ENCODE results near the gene SAMD4B.
A peak's percentile ranks its signal among the peaks of the same experiment; 100 is the strongest.
"Not testable (repeated sequence)": the region's sequence is repeated elsewhere in the genome, so short reads cannot be mapped to it uniquely, and the experiment has no call there.

SAMD4B gene

DNA sequence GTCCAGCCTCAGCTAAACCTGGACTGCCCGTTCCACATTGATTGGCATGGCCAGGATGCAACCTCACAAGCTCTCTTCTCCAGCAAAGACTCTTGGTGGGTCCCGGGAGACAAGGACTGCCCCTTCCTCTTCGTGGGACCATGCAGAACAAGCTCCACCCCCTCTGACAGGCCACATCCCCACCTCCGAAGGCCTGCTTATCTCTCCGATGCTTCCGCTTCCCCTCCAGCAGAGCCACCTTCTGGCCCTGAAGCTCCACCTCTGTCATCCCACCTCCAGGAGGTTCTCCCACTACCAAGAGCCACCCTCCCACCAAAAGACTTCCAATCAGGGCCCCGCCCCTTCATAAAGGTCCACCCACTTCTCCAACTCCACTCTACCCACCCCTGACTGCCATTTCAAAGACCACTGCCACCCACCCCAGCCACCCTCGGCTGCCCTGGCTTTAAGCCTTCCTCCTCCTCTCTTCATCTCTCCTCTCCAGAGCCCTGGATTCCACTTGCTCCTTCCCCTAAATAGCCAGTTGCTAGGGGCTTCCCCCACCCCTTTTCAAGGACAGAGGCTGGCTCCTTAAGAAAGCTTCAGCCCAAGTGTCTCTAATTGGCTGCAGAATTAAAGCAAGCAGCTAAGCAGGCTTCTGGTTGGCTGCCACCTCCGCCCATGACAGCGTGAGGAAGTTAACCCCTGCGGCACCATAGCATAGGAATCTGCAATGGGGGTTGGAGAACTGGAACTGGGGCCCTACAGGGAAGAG is 31.5 kb upstream of the SAMD4B start:
- no peak for DNase-seq (ENCODE audit: low spot score)

DNA sequence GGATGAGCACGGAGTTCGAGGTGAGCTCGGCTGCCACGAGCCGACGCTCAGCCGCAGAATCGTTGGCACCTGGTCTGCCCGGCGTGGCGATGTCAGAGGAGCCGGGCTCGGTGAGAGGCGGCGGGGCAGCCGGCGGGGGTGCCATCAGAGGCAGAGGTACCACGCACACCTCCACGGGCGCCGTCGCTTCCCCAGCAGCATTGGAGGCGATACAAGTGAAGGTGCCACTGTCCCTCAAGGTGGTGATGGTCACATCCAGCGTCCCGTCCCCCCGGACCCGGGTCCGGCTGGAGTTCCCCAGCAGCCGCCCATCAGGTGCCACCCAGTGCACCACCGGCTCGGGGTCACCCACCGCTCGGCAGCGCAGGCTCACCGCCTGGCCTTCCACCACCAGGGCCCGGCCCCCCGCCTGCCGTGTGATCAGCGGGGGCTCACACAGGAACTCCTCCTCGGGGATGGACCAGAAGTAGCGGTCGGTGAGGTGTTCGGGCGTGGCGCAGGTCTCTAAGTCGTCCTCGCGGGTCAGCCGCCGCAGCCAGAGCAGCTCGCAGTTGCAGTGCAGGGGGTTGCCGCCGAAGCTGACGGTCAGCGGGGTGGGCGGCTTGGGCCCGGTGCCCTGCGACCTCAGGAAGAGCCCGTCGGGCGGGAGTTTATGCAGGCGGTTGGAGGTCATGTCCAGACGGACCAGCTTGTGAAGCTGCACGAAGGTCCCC is 28.0 kb upstream of the SAMD4B start:
- DNase-seq (ENCODE audit: low spot score) = no peak

DNA sequence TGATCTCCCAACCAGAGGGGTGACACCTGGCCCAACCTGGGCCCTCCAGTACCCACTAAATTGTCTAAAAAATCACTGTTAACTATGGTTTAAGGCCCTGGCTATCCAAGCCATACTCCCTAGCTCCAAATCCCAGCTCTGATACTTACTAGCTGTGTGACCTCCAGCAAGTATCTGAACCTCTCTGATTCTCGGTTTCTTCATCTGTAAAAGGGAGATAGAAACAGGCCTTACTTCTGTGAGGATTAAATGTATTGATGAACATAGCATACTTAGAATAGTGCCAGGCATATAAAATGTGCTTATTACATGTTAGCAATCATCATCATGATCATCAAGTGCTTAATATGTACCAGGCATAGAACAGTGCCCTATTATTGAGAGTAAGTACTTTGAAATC is 26.3 kb upstream of the SAMD4B start:
- no peak for DNase-seq (ENCODE audit: low spot score)

DNA sequence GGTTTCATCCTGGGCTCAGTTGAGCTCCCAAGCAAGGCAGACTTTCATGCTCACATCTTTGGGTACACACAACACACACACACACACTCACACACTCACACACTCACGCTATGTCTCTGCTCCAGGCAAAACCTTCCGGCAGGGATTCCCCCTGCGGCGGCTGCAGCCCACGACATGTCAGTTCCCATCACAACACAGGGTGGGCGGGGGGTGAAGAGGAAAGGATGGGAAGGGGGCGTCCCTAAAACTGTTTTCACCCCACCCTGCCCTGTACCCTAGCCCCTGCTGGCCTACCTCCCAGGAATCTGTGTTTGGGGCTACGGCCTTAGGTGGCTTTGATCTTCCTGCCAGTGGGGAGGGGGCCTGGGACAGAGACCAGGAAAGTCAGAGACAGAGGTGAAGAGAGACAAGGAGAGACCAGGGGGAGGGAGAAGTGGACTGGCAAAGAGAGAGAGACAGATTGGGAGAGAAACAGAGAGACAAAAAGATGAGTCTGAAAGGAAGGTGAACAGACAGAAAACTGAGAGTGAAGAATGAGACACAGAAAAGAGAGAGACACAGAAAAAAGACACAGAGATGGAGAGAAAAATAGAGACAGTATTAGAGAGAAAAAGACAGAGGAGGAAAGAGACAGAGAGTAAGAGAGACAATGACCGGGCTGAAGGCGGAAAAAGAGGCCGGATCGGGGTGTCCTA is 25.4 kb upstream of the SAMD4B start:
- DNase-seq (ENCODE audit: low spot score) = no peak

DNA sequence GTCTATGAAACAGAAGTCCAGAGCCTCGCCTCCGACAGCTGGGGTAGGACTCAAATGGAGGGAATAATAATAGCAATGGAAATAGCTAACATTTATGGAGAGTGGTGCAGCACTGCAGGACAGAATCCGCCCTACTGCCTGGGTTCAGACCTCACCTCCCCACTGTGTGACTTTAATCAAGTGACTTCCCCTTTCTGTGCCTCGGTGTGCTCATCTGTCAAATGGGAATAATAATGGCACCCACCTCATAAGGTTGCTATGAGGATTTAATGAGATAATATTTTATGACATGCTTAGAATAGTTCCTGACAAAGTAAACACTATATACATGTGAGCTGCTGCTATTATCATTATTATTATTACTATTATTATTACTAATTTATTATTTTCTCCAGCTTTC is 24.7 kb upstream of the SAMD4B start:
- DNase-seq (ENCODE audit: low spot score) = no peak

DNA sequence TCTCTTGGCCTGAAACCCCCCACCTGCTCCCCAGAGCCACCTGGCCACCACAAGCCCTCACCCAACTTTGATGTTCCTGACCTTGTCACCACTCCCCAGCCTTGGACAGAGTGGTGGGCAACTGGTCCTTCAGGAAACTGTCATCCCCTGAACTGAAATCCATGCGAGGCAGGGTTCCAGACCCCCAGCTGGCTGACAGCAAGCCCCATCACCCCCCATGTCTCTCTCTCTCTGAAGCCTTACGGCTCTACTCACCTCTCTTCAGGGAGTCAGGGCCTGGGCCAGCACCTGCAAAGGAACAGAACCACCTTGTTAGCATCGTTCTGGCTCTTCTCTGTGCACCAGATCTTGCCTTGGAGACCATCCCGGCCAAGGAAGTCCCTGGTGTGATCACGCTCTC is 24.1 kb upstream of the SAMD4B start:
- no peak for DNase-seq (ENCODE audit: low spot score)

DNA sequence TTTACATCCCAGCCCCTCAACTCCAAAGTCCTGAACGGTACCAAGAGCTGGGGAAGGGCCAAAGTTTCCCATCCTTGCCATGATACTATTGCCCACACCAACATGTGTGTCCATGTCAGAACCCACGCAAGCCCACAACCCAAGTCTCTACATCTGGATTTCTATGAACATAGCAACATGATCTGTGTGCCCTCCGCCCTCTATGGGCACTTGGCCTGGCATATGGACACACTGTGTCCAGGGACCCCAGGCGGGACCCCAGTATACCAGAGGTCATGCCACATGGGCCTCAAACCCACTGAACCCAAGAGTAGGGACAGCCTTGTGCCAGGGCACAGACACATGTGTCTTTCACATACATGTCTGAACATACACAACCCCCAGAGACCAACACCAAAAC is 23.5 kb upstream of the SAMD4B start:
- DNase-seq (ENCODE audit: low spot score) = no peak

DNA sequence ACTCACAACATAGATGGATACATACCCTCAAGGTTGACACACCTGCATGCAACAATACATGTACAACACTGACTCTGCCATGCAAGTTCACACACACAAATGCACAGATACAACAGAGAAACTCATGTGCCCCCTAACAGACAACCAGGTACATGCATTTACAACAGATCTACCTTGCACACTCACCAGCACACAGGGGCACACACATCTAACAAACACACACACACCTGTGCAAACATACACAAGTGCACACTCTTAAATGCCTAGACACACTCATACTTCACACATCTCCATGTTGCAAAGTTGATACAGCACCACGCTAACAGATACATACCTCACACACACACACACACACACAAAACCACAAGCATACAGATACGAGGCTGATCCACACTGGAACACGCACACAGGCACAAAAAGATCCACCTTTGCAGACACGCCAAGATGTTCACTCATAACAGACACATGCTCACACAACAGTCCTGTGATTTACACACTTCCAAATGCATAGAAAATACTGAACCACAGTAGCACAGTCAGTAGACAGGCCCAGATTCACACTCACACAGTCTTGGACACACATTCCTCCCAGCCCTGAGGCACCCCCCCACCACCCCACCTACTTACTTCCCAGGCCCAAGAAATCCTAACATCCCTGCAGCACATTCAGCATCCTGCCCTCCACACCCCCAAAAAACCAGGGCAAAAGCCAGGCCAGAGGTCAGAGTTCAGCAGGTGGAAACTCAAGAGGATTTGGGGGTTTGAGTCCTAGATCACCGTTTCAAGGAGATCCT is 22.9 kb upstream of the SAMD4B start:
- no peak for DNase-seq (ENCODE audit: low spot score)

DNA sequence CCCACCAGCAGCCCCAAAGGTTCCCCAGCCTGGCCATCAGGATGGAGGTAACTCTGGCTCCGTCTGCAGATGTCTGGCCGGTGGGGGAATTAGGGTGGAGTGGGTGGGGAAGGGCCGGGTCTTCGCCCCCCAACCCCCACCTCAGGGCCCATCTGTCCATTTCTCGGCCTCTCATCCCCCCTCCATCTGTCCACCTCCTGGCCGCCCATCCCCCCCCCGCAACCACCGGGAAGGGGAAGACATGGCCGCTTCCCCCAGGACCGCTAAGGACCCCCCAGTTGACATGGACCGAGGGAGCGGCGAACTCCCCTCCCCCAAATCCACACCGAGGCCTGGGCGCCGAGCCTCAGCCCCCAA is 22.4 kb upstream of the SAMD4B start:
- DNase-seq (ENCODE audit: low spot score) = no peak

DNA sequence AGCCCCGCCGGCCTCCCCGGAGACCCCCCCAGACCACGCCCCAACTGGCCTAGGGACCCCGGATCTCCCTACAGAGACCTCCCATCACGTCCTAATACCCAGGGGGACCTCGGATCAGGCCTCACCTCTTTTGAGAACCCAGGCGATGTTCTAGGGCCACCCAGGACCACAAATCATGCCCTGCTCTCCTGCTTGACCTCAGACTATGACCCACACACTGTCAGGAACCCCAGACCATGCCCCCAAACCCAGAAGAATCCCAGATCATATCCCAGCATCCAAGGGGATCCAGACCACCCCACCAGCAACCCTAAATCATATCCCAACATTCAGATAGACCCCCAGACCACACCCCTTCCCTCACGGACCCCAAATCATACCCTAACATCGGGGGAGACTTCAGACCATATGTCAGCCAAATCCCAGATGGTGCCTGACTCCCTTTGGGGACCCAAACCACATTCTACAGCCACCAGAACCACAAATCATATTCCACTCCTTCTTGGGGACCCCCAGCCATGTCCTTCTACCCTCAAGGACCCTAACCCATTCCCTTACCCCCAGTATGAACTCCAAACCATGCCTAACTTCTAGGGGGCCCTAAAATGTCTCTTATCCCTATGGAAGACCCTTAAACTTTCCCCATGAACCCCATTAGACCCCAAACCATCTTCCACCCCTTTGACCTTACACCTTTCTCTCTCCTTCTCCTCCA is 20.9 kb upstream of the SAMD4B start:
- no peak for DNase-seq (ENCODE audit: low spot score)

DNA sequence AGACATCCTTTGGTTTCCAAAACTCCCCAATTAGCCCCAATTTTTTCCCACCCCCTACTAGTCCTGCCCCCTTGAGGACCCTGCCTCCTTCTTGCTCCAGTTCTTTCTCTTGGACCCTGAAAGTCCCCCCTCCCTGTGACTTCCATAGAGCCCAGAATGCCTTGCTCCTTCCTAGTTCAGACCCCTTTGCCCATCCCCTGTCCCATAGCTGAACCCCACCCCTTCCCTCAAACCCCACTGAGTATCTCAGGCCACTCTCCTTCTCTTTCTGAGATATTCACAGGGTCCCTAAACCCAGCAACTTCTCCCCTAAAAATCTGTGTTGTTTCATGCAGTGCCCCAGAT is 20.4 kb upstream of the SAMD4B start:
- no peak for DNase-seq (ENCODE audit: low spot score)

DNA sequence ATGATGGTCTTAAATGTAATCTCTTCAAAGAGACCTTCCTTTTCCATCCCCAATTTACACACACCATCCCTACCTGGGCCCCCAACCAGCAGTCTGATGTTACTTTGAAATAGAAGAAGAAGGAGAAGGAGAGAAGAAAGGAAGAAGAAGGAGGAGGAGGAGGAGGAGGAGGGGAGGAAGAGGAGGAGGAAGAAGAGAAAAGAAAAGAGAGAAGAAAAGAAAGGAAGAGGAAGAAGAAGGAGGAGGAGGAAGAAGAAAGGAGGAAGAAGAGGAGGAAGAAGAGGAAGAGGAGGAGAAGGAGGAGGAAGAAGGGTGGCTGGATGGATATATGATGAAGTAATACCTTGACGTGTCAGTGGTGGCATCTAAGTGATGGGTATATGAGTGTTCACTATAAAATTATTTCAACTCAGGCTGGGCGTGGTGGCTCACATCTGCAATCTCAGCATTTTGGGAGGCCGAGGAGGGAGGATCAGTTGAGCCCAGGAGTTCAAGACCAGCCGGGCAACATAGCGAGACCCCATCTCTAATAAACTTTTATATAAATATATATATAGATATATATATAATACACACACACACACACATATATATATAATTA is 17.9 kb upstream of the SAMD4B start:
- DNase-seq (ENCODE audit: low spot score) = no peak

DNA sequence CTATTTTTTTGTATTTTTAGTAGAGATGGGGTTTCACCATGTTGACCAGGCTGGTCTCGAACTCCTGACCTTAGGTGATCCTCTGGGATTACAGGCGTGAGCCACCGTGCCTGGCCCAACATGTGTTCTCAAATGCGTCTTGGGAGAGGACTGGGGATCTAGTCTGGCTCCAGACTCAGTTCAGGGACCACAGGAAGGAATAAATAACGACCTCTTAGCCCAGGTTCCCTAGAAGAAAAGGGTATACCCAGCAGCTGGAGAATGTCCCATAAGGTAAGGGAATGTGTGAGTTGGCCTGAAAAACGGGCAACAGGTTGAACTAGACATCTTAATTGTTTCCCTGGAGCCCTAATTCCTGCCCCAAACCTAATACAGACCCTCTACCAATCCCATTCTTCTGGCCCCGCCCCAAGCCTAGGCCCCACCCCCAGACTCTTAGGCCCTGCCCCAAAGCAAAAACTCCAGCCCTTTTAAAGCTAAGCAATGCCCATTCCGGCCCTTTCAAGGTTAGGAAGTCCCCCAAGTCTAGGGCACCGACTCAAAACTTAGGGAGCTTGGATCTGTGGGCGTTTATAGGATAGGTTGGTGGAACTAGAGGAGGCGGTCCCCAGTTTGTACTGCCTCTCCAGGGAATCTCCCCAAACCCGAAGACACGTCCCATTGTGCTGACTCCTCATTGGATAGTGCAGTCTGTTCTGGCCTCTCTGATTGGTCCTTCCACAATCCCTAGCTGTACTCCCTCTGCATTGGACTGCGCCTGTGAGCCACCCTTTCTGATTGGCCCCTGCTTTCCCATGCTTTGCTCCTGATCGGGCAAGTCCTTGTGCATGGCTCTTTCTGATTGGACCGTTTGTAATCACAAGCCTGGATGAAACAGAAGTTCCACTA is 16.2 kb upstream of the SAMD4B start:
- no peak for DNase-seq (ENCODE audit: low spot score)

DNA sequence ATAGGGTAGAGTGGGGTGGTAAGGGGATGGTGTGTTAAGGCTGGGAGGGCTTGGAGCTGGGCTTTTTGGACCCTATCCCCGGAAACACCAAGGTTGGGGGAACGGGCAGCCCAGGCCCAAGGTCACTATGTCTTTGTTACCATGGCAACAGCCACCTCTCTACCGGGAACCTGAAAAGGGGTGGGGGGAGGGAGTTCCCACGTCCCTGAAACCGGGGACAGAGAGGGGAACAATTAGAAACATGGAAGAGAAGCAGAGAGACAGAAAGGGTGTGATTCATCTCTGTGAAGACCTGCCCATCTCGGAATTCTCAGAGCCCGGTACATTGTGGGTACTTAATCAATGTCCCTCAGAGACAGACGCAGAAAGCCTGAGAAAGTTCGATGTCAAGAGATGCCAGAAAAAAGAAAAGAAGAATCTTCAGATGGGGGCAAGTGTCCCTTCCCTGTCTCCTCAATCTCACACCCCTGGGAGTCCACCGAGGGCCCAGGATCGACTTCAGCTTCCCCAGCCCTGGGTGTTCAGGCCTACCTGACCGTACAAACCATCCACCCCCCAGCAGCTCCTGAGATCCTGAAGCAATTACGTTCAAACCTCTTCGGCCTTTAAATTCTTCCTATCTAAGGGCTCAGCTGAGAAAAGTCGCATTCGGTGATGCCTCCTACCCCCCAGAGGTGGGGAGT is 14.7 kb upstream of the SAMD4B start:
- DNase-seq (ENCODE audit: low spot score) = no peak

DNA sequence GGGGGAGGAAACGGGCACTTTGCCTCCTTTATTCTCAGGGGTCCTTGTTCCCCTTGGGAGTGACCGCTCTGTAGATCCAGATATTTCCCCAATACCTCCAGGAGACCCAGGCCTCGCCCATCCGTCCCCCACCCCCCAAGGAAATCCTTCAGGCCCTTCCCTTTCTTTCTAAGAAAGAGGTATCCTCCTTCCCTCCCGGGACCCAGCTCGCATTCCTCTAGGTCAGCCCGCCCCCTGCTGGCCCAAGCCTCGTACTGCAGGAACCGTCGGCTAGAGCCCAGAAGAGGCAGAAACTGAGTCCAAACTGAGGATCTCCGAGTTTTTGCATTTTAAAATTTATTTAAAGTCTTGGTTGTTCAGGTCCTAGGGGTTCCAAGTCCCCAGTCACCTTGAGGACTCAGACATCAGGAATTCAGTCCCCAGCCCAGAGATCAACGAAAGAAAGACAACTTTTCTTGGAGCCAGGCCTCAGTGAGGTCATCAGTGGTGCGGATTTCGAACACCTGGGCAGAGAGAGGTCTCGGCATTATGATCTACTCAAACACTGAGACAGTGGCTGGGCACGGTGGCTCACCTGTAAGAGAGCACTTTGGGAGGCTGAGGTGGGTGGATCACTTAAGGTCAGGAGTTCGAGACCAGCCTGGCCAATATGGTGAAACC is 14.0 kb upstream of the SAMD4B start:
- peak; percentile 77 for DNase-seq (ENCODE audit: low spot score)

DNA sequence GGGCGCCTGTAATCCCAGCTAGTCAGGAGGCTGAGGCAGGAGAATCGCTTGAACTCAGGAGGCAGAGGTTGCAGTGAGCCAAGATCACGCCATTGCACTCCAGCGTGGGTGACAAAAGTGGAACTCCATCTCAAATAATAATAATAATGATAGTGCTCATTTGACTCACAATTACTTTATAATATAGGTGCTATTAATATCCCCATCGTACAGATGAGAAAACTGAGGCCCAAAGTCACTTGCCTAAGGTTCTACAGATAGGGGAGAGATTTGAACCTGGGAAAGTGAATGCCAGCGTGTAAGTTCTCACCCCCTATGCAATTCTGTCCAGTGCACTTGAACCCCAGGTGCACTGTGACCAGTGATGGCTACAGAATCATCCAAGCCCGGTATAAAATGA is 12.3 kb upstream of the SAMD4B start:
- DNase-seq (ENCODE audit: low spot score) = no peak

DNA sequence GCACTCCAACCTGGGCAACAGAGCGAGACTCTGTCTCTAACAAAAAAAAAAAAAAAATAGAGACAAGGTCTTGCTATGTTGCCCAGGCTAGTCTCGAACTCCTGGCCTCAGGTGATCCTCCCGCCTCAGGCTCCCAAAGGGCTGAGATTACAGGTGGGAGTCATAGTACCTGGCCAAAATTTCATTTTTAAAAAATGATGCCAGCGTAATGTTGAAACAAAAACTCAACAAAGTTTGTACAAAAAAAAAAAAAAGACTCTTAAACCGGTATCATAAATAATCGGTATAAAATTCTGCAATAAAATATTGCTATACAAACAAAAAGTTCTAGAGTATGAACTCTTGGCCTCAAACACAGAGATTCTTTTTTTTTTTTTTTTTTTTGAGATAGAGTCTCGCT is 9.9 kb upstream of the SAMD4B start:
- no peak for DNase-seq (ENCODE audit: low spot score)

DNA sequence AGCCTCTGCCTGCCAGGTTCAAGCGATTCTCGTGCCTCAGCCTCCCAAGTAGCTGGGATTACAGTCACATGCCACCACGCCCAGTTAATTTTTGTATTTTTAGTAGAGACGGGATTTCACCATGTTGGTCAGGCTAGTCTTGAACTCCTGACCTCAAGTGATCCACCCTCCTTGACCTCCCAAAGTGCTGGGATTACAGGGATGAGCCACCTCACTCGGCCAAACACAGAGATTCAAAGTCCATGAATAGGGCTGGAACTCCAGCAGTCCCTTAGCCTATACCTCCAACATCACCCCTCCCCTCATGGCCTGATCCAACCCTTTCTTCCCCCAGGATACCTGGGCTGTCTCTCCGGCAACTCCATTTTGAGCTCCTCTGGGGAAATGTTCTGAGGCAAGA is 9.5 kb upstream of the SAMD4B start:
- not testable (repeated sequence) for DNase-seq (ENCODE audit: low spot score)

DNA sequence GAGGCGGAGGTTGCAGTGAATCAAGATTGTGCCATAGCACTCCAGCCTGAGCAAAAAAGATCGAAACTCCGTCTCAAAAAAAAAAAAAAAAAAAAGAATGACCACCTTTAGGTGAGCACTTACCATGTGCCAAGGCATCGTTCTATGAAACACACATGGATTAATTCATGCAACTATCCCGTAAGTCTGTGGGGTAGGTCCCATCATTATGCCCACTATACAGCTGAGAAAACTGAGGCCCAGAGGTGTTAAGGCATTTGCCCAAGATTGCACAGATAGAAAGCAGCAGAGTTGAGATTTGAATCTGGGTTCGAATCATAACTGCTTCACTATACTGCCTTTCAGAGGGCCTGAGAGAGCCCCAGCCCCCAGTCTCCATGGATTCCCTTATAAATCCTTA is 8.7 kb upstream of the SAMD4B start:
- DNase-seq (ENCODE audit: low spot score) = no peak

Measured in COLO829 (cell line).